Activated T-helper 1 cell treated with anti-CD3 and anti-CD28 coated beads, Interleukin-2, amount 50 U/mL, for 16 hours (primary cell): ENCODE measurements around the gene KIF3A.
A peak's percentile ranks its signal among the peaks of the same experiment; 100 is the strongest.

Source experiments
- DNase-seq, 2 donors: peaks; one replicate each; pipeline ENCODE4 v3.0.0-alpha.2; 2020; ENCODE audit warnings: low read depth in 1 of 2, low spot score in 1 of 2

Gene KIF3A

DNA sequence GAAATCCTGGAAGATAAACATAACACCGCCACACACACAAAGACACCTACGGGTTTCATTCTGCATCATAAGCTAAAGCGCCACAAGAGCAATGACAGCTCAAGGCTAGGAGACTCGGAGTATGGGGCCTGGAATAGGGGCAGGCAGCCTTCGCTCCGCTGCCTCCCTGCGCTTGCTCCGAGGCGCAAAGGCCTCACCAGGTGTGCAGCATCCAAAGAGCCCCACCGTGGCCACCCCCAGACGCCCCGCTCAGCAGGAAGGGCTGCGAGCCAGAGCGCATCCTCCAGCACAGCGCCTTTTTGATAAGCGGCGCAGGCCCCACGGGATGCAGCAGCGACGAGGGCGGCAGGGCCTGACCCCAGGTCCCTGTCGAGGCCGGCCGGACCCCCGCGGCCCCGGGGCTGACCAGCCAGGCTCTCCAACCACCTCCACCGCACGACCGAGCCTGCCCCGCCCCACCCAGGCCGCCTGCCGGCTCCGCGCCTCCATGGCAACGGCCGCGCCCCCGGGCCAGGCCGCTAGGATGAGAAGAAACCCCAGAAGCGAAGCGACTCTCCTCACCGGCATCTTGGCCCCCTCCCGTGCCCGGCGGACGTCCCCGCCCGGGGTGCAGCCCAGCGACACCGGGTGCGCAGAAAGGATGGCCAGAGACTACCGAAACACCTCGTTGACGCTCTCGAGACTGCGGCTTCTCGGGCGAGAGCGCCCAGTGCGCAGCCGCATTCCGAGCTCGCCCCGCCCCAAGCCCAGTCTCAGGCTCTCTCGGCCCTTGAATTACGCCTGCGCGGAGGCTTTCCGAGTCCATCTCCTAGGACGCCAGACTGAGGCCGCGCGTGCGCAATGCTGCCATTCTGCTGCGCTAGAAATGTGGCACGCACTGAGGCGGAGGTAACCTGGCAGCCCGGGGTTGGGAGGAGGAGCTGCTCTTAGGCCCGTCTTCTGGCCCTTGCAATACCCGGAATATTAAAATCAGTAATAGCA, at the start of gene KIF3A:
Gene KIF3A, minus strand, starts transcription at position 694 of the 981 bp plus-strand sequence. Its CDS starts 127 bp downstream, at position 567.
- DNase-seq, result peak; percentile 98

DNA sequence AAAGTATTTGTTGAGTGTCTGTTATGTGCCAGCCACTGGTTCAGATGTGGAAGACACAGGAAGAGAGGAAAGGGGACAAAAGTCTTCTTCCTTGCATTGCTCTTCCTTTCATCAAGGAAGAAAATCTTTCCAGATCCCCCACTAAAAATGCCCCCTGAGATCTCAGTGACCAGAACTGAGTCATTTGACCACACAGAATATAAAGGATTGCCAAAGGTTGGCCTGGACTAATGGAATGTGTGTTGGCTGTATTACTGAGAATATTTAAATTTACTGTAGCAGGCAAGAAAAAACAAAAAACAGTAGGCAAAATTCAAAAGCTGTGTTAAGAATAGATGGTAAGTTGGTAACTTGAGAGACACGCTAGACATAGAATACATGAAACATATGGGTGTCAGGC, 49.7 kb upstream of the KIF3A start:
- no peak for DNase-seq

DNA sequence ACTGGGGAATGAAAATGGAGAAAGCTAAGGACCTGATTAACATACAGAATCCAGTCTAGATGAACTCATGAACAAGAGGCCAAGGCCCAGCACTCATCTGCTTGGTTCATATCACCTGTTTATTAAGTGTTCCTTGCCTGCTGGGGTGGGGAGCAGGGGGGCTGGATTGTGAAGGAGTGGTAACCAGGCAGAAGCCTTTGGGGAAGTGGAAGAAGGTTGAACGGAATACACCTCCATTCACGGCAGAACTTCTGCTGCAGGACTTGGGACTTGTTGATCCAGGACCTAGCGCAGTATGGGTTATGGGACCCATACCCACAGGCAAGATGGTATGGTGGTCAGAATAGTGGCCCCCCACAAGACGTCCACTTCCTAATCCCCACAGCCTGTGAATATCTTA, 48.5 kb upstream of the KIF3A start:
- no peak for DNase-seq

DNA sequence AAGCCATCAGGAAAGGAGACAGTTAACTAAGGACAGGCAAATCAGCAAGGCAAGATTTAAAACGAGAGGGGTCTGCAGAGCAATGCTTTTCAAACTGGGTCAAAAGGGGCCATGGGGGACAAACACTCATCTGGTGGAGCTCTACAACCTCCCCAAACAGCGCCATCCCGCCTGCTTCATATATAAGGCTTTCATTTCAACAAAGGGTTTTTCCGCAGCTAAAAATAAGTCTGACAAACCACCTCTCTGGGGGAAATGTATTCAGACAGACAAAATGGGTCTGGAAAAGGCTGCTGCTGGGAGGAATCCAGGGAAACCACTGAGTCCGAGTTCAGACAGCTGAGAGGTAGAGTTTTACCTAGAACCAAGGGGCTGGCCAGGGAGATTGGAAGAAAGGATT, 48.0 kb upstream of the KIF3A start:
- DNase-seq, result no peak

DNA sequence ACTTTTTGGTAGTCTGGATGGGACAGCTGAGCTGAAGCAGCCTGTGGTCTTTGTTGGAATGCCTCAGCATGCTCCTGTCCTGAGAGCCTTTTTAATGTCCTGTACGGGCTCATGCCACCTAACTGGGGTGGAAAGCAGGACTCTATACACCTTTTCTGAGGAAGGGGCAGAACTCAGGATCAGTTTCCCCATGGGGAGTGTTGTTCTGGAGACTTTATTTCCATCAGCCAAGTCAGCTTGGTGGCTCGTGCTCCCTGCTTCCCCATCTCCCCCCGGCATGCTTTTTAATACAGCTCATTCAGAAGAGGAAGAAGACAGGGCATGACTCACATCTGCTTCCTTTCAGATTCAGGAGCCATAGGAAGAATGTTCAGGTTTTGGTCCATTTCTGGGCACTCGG, 44.8 kb upstream of the KIF3A start:
- no peak for DNase-seq

DNA sequence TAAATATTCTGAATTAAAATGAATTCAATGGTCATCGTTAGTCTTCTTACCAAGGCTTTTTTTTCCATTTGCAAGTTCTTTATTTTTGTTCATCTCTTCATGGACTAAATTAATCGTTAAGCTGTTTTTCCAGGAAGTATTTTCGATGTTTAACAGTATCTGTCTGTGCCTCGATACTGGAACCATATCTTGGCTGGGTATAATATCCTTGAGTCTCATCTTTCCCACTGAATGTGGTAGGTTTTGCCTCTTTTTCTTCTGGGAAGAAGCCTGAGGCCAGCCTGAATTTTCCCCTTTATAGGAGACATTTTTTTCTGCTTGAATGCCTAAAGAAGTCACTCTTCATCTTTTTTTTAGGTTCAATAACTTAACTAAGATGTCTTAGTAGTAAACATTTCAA, 43.7 kb upstream of the KIF3A start:
- no peak for DNase-seq

DNA sequence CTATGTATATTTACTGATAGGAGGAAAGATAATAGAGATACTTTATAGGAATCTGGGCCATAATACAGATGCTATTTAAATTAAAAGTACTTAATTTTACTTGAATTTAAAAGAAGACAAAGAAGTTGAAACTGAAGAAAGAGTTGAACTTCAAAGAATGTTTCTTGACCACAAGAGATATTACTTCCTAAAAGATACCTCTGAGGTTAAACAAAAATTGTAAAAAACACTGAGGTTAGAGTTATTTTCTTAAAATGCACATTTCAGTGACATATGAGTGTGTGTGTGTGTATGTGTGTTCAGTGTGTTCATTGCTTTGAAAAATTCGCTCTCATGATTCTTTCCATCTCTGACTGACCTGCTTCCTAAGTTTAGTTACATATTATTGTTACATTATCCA, 43.2 kb upstream of the KIF3A start:
- no peak for DNase-seq

DNA sequence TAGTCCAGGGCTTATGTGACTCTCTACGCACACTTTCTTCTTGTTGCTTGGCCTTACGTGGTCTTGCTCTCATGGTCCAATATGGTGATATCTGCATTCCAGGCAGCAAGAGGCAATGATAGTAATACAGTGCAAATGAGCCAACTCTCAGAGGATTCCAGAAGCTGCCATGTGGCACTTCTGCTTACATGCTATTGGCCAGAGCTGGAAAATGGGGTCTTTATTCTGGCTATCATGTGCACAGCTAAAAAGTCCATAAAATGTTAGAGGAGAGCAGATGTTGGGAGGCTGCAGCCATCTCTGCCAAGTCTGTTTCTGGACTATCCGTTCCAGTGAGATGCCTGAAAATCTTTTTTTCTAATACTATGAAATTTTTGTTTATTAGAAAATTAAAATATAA, 42.6 kb upstream of the KIF3A start:
- no peak for DNase-seq

DNA sequence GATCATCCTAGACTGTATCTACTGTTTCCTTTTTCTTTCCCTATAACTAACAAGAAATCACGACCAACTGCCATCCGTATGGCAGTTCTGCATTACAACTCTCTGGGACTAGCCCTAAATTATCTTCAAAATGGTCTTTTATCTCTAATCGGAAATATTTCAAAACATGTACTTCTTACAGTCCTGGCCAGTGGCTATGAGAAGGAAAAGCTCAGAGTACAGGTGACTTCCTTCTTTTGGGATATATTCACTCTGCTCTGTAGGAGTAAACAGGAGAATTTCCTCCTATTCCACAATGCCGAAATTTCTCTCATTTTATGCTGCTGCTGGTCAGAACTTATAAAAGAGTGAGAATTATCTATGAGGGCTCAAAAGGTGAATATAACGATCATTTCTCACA, 41.5 kb upstream of the KIF3A start:
- DNase-seq, result no peak

DNA sequence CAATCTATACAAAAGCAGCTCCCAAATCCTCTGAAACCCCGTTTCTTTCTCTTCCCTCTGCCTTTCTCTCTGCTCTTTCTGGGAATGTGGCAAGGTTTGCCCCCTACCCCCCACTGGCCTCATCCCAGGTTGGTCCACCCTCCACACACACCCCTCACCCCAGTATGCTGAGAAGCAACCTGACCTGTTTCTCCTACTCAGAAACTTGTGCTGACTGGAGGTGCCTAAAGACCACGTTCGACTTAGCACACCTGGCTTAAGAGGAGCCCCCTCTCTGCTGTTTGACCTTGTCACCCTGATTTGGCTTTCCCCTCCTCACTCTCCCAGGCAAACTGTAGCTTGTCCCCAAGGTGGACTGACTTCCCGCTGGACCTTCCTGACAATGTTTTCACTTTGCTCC, 40.8 kb upstream of the KIF3A start:
- DNase-seq, result no peak

DNA sequence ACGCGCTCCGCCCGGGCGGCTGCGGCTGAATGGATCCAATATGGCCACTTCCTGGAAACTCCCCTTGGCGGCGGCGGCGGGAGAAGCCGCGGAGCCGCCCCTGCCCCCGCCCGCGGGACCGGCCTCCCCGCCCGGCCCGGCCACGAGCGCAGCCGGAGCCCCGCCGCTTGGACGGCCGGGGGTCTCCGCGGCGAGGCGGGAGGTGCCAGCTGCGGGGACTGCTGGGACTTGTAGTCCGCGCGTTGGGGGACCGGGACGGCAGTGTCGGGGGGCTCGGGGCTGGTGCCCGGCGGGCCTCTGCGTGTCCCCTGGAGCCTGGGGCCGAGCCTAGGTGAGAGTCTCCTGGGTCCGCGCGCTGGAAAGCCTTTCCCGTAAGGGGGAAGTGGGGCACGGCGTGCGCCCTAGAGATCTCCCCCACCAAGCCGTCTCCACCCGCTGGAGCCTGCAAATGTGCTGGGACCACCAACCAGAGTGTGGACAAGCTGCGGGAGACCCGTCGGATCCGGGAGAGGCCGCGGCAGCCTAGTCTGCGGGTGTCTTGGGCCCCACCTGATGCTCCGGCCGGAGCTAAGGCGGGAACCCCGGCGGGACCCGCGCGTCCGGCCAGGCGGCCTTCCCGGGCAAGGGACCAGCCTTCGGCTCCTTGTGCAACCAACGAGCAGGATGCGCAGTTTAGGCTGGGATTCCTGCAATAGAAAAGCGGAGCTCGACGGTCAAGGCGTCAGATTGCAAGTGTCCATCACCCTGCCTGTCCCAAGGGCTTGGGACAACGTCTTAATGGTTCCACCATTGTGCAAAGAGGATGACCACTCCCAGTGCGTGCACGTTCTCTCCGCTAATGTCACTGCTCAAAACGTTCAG, 40.1 kb upstream of the KIF3A start, which contains the start of gene SEPTIN8:
Gene SEPTIN8, minus strand, starts transcription at position 31 of the 861 bp plus-strand sequence. CDS start 102 bp downstream, outside the sequence.
- peak in 1 of 2 donors; percentile 11 for DNase-seq

DNA sequence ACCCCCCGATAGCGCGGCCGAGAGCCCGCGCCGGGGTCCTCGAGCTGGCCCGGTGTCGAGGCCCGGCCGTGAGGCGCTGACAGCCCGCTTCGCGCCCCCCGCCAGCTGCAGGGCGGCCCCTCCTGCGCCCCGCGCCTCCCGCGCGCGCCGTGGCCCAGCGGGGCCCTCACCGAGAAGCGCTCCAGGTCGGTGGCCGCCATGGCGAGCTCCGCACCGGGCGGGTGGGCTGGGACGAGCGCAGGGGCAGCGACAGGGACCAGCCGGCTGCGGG, 39.5 kb upstream of the KIF3A start:
- no peak for DNase-seq

DNA sequence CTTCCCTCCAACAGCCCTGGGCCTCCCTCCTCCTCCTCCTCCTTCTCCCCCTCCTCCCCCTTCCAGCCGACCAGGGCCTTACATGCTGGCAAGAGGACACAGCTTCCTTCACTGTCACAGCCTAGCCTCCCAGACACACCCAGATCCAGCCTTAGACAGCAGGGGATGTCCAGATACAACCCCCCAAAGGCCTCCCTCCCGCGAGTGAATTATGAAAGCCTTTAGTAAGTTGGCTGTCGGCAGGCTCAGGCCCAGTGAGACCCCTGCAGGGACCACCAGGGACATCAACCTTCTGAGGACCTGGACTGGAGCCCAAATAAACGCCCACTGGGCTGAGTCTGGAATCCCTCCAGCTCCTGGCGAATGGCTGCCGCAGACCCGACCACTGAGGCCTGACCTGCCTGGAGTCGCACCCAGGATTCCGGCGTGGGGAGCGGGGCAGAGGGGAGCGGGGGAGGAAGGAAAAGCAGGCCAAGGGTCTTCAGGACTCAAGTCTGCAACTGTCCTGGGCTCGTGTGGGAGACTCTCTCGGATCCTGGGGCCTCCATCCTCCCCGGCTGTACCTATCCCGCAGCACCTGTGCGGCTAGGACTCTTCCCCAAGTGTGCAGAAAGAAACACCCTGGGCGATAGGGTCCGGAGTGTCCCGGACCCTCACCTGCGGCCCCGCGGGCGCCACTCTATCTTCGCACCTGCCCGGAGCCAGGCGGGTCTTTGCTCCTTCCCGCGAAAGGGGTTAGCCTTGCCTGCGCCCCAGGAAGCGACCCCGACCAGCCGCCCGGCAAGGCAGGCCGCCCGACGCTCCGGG, 39.0 kb upstream of the KIF3A start:
- no peak for DNase-seq

DNA sequence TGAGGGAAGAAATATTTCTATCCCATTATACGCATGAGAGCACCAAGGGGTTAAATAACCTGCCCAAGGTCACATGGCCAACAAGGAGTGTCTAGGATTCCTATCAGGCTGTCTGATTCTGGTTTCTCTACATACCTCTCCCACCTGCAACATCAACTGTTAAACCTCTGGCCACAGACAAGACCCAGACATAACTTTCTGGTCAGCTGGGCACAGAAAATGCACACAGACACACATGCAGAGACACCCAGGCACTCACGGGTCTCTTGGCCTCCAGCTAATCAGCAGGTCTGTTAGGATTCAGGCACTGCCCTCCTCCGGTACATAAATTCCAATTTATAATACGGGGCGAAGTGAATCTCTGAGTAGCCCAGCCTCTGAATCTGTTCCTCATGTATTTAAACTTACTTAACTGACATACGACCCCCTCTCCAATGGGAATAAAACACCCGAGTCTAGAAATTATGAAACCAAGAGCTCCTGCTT, 38.2 kb upstream of the KIF3A start:
- no peak for DNase-seq

DNA sequence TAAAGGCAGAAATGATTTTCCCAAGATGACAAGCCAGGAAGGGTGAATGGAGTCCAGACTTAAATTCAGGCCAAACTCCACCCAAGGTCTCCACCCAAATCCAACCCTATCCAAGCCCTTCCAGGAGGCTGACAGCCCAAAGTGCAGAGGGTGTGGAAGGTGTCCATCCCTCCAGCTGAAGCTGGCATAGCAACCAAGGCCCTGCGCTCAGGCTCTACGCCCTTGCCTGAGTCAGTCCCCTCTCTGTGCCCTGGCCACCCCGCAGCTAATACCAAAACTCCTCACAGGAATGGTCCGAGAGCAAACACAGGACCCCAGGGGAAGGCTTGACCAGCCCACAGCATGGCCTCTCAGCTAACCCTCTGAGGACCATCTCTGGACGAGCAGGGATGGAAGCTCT, 37.5 kb upstream of the KIF3A start:
- DNase-seq, result no peak

DNA sequence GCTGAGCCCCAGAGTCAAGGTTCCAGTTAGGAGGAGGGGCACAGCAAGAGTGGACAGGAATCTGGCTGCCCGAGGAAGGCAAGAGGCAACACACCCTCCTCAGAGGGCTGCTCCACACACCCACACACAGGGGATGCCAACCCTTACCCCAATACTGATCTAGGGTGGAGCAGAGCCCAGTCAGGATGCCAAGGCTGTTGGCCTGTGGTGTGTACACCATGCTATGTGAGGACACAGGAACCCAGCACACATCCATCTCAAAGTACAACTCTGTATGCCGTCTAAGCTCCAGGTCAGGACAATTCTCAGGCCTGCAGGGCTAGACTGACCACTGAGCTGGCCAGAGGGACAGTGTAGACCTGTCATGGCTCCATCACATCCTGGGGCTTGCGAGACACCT, 37.1 kb upstream of the KIF3A start:
- no peak for DNase-seq

DNA sequence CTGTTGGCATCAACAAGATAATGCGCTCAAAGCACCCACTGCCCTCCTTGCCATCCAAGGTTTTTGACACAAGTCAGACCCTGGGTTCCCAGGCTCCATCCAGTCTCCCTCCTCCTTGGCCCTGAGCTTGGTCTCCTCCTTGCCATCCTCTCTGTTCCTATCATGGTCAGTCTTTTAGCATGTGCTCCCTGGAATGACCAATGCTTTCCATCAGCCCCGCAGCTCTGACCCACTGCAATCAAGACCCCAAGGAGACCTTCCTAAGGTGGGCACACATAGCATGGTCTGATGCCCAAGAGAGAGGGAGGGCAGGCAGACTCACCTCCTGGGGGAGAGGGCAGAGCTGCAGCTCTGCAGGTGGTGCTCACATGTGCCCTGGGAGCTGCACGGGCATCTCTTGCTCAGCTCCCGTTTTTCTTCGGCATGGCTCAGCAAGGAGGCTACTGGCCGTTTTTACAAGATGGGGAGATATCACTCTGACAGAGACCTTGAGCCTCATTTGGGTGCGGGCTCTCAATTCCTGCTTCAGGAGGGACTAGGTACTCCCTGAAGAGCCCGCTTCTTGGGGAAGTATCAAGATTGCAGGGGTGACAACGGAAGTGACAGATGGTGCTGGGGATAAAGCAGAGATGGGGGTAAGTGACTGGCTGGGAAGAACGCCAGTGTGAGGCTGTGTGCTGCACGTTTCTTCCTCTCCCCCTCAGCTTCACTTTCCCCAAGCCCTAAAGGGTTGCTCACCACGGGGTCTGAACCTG, 36.4 kb upstream of the KIF3A start:
- DNase-seq, result no peak

DNA sequence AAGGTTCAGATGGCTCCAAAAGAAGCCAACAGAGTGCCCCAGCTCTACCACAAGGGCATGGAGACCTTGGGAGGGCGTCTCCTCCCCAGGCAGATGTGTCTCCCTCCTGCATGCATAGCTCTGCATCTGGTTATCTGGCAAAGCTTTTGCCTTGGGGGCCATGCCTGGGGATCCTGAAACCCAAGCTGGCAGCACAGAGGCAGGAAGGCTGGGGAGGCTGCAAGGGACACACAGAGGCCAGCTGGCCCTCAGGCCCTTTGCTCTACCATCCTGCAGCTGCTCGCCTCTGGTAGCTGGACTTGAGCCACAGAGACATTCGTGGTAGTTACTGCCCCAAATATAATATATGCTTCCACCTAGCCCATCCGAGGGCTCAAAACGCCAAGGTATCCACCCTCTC, 35.8 kb upstream of the KIF3A start:
- no peak for DNase-seq

DNA sequence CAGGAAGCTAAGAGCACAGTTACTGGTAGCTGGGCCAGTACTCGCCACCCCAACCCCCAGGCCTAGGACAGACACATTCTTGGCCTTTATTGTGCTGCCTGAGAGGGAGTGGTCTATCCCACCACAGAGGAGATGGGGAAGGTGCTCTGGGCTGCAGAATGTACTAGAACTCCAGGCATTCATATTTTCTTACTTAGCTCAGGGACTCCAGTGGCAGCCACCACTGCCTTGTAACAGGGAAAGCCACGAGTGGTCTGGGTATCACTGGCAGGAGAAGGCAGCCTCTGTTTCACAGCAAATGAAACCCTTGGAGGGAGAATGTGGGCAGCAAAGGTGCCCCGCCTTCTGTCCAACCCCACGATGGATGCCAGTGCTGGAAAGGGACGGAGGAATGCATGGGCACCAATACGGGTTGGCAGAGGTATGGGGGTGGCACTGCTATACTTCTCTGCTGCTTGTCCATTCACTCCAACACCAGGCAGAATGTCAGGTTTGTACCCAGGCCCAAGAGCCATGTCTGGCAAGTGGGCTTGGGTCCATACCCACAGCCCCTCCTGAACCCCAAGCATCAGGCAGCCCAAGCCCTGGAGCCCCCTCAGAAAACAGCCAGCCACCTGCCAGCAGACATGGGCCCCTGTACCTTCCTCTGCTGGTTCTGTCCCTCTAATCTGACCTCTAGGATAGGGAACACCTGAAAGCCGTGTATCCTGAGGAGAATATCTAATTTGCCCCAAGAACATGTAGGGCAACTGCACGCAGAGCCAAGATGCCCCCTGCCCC, 35.1 kb upstream of the KIF3A start:
- DNase-seq, result no peak
